K562 (cell line): ENCODE data around the gene PRR7. TPM values are rescaled to one million over a fixed set of nuclear protein-coding genes. Genes with fewer than 3 reads are reported as not detected.

Experiments used
- MCM7 ChIP-seq, 2 experiments: fragments of 450-650 bp; IDR thresholded peaks; 2 replicates each; pipeline ENCODE4 v1.6.1; 2016 to 2018
- MTA3 ChIP-seq: fragments of 450-650 bp; formaldehyde crosslinking; IDR thresholded peaks from 2 replicates; pipeline ENCODE4 v1.6.1; 2017; ENCODE audit warnings: mild to moderate bottlenecking, borderline replicate concordance
- MYC ChIP-seq, 2 experiments: fragments of 250-450 bp in 1 of 2; sonication (Bioruptor Pico) in 1 of 2; IDR thresholded peaks; 2 replicates each; pipeline versions ENCODE4 v1.5.1 to v1.6.1; 2012 to 2021; ENCODE audit warnings: low read depth in 2 of 2, borderline replicate concordance in 1 of 2, improper control_type of control experiment in 1 of 2, low read length in 1 of 2, mild to moderate bottlenecking in 1 of 2, moderate library complexity in 1 of 2
- NEUROD1 ChIP-seq: fragments of 150-350 bp; IDR thresholded peaks from 2 replicates; pipeline ENCODE4 v1.6.1; 2014; ENCODE audit warnings: borderline replicate concordance, low read length, low read depth; ENCODE audit not compliant: partially characterized antibody
- PHTF2 ChIP-seq: fragments of 250-450 bp; sonication (Bioruptor Pico); IDR thresholded peaks from 2 replicates; pipeline ENCODE4 v1.5.0; 2021; ENCODE audit warnings: mild to moderate bottlenecking
- PTRF ChIP-seq: fragments of 450-650 bp; IDR thresholded peaks from 2 replicates; pipeline ENCODE4 v1.6.1; 2016; ENCODE audit warnings: mild to moderate bottlenecking, missing genetic modification characterization, missing compliant biosample characterization
- SNIP1 ChIP-seq: fragments of 450-650 bp; IDR thresholded peaks from 2 replicates; pipeline ENCODE4 v1.7.1; 2017; ENCODE audit warnings: low read depth, mild to moderate bottlenecking
- ZFP30 ChIP-seq: fragments of 250-450 bp; sonication (Bioruptor Pico); IDR thresholded peaks from 2 replicates; pipeline ENCODE4 v1.8.0; 2022; ENCODE audit warnings: moderate library complexity, mild to moderate bottlenecking, inconsistent platforms, borderline replicate concordance
- ZNF239 ChIP-seq: fragments of 250-450 bp; sonication (Bioruptor Pico); IDR thresholded peaks from 2 replicates; pipeline ENCODE4 v1.4.0; 2020; ENCODE audit warnings: mild to moderate bottlenecking
- ZNF551 ChIP-seq: fragments of 250-450 bp; sonication (Bioruptor Pico); IDR thresholded peaks from 2 replicates; pipeline ENCODE4 v1.5.0; 2021; ENCODE audit warnings: mild to moderate bottlenecking, moderate library complexity
- ZNF584 ChIP-seq: fragments of 200-800 bp; sonication (Bioruptor generic); IDR thresholded peaks from 2 replicates; pipeline ENCODE4 v1.6.1; 2016; ENCODE audit warnings: low read depth, mild to moderate bottlenecking, missing genetic modification characterization, missing compliant biosample characterization
- polyA plus RNA-seq, 8 experiments: library from polyadenylated mRNA; depleted of rRNA in 4 of 8; stranded (reverse) in 5 of 8; unstranded in 3 of 8; fragments of >200 nt; fragmentation: Nextera tagmentation in 2 of 8; fragmentation: Illumina TruSeq in 1 of 8; extraction: Ambion mirVana in 2 of 8; extraction: Trizol in 1 of 8; gene quantifications; 2 replicates each; pipeline versions ENCODE4 v1.2.1 to v1.2.3, GENCODE V29; 2011 to 2014; ENCODE audit warnings: inconsistent platforms in 1 of 8, missing spikeins in 1 of 8
- total RNA-seq, 7 experiments: library from RNA; depleted of rRNA in 6 of 7; stranded (reverse); fragments of >200 nt in 6 of 7; fragmentation: Illumina TruSeq in 2 of 7; extraction: Trizol in 2 of 7; gene quantifications; 2 replicates each; pipeline versions ENCODE4 v1.2.1 to v1.2.3, GENCODE V29; 2011 to 2021; ENCODE audit warnings: low replicate concordance in 1 of 7
- TF ChIP-seq, protein P1 (sequence below): fragments of 450-650 bp; IDR thresholded peaks from 2 replicates; pipeline ENCODE4 v1.6.1; 2018; ENCODE audit warnings: mild to moderate bottlenecking, low read depth; ENCODE audit not compliant: partially characterized antibody
- TF ChIP-seq, protein P2 (sequence below): sonication (generic); formaldehyde crosslinking; IDR thresholded peaks from 2 replicates; pipeline ENCODE4 v1.8.0; 2023; ENCODE audit warnings: mild to moderate bottlenecking, missing genetic modification reagents
- TF ChIP-seq, protein P3 (sequence below): IDR thresholded peaks from 3 replicates; pipeline ENCODE4 v1.6.1; 2011; ENCODE audit warnings: borderline replicate concordance, mild to moderate bottlenecking; ENCODE audit not compliant: insufficient read length, insufficient read depth
- TF ChIP-seq, protein P4 (sequence below): fragments of 450-650 bp; formaldehyde crosslinking; IDR thresholded peaks from 2 replicates; pipeline ENCODE4 v1.4.0; 2020; ENCODE audit warnings: mild to moderate bottlenecking, mixed read lengths
- TF ChIP-seq, protein P5 (sequence below): fragments of 250-450 bp; sonication (Bioruptor Pico); IDR thresholded peaks from 2 replicates; pipeline ENCODE4 v1.5.0; 2020; ENCODE audit warnings: mild to moderate bottlenecking, borderline replicate concordance

Gene PRR7
- total and polyA plus RNA-seq, 9 of the 15 experiments (the other 6 are each of a cell fraction or from before 2014, with no cell fraction given): 0.80 to 11.3 (median 10.4) TPM; not detected in 4

DNA sequence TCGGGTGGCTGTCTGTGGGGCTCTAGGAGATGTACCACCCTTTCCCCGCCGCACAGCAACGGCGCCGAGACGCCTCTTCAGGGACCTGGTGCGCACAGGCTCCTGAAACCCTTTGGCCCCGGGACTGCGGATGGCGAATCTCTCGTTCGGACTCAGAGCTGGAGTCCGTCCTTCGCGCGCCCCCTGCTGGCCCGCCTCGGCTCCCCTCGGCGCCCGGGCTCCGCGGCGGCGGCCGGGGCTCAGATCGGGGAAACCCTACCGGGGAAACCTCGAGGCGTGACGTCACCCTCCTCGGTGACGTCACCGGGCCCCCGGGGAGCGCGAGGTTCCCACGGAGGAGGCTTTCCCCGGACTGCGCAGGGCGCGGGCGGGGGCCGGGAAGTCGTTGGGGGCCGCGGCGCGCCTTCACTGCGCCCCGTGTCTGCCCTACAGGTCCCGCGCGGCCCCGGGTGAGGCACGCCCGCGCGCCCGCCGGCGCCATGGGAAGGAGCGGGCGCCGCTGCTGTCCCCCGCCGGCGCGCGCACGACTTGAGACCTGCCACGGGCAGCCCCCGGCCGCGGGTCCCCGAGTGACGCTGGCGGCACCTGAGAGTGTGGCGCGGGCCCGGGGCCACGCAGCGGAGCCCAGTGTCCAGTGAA, 7.9 kb downstream of the PRR7 start (continued):
- TF ChIP-seq ZNF551 (CRISPR knock-in tag): no peak
- no peak for TF ChIP-seq PTRF (tag)
- TF ChIP-seq ZNF584: no peak
- TF ChIP-seq MCM7 (IDR thresholded peaks at IDR 0.05): no peak
- TF ChIP-seq, protein P1, sequence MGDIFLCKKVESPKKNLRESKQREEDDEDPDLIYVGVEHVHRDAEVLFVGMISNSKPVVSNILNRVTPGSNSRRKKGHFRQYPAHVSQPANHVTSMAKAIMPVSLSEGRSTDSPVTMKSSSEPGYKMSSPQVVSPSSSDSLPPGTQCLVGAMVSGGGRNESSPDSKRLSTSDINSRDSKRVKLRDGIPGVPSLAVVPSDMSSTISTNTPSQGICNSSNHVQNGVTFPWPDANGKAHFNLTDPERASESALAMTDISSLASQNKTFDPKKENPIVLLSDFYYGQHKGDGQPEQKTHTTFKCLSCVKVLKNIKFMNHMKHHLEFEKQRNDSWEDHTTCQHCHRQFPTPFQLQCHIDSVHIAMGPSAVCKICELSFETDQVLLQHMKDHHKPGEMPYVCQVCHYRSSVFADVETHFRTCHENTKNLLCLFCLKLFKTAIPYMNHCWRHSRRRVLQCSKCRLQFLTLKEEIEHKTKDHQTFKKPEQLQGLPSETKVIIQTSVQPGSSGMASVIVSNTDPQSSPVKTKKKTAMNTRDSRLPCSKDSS: no peak
- TF ChIP-seq NEUROD1: peak; percentile 23
- TF ChIP-seq, protein P2, sequence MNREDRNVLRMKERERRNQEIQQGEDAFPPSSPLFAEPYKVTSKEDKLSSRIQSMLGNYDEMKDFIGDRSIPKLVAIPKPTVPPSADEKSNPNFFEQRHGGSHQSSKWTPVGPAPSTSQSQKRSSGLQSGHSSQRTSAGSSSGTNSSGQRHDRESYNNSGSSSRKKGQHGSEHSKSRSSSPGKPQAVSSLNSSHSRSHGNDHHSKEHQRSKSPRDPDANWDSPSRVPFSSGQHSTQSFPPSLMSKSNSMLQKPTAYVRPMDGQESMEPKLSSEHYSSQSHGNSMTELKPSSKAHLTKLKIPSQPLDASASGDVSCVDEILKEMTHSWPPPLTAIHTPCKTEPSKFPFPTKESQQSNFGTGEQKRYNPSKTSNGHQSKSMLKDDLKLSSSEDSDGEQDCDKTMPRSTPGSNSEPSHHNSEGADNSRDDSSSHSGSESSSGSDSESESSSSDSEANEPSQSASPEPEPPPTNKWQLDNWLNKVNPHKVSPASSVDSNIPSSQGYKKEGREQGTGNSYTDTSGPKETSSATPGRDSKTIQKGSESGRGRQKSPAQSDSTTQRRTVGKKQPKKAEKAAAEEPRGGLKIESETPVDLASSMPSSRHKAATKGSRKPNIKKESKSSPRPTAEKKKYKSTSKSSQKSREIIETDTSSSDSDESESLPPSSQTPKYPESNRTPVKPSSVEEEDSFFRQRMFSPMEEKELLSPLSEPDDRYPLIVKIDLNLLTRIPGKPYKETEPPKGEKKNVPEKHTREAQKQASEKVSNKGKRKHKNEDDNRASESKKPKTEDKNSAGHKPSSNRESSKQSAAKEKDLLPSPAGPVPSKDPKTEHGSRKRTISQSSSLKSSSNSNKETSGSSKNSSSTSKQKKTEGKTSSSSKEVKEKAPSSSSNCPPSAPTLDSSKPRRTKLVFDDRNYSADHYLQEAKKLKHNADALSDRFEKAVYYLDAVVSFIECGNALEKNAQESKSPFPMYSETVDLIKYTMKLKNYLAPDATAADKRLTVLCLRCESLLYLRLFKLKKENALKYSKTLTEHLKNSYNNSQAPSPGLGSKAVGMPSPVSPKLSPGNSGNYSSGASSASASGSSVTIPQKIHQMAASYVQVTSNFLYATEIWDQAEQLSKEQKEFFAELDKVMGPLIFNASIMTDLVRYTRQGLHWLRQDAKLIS (CRISPR knock-in tag): peak; percentile 69; the same call in 1 of the 2 replicates
- TF ChIP-seq ZNF239 (CRISPR knock-in tag): no peak
- TF ChIP-seq, protein P3, sequence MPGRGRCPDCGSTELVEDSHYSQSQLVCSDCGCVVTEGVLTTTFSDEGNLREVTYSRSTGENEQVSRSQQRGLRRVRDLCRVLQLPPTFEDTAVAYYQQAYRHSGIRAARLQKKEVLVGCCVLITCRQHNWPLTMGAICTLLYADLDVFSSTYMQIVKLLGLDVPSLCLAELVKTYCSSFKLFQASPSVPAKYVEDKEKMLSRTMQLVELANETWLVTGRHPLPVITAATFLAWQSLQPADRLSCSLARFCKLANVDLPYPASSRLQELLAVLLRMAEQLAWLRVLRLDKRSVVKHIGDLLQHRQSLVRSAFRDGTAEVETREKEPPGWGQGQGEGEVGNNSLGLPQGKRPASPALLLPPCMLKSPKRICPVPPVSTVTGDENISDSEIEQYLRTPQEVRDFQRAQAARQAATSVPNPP: no peak
- no peak for TF ChIP-seq PHTF2 (CRISPR knock-in tag)
- no peak; the same call in 1 of the 2 replicates for TF ChIP-seq MYC (IDR thresholded peaks at IDR 0.05; ENCODE audit: low read depth, low read length)
- no peak for TF ChIP-seq MYC (CRISPR knock-in tag; IDR thresholded peaks at IDR 0.05; ENCODE audit: borderline replicate concordance, low read depth)
- TF ChIP-seq MTA3: peak; percentile 84; the same call in 1 of the 2 replicates
- TF ChIP-seq, protein P4, sequence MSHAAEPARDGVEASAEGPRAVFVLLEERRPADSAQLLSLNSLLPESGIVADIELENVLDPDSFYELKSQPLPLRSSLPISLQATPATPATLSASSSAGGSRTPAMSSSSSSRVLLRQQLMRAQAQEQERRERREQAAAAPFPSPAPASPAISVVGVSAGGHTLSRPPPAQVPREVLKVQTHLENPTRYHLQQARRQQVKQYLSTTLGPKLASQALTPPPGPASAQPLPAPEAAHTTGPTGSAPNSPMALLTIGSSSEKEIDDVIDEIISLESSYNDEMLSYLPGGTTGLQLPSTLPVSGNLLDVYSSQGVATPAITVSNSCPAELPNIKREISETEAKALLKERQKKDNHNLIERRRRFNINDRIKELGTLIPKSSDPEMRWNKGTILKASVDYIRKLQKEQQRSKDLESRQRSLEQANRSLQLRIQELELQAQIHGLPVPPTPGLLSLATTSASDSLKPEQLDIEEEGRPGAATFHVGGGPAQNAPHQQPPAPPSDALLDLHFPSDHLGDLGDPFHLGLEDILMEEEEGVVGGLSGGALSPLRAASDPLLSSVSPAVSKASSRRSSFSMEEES (CRISPR knock-in tag): no peak
- no peak for TF ChIP-seq SNIP1
- TF ChIP-seq, protein P5, sequence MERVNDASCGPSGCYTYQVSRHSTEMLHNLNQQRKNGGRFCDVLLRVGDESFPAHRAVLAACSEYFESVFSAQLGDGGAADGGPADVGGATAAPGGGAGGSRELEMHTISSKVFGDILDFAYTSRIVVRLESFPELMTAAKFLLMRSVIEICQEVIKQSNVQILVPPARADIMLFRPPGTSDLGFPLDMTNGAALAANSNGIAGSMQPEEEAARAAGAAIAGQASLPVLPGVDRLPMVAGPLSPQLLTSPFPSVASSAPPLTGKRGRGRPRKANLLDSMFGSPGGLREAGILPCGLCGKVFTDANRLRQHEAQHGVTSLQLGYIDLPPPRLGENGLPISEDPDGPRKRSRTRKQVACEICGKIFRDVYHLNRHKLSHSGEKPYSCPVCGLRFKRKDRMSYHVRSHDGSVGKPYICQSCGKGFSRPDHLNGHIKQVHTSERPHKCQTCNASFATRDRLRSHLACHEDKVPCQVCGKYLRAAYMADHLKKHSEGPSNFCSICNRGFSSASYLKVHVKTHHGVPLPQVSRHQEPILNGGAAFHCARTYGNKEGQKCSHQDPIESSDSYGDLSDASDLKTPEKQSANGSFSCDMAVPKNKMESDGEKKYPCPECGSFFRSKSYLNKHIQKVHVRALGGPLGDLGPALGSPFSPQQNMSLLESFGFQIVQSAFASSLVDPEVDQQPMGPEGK (CRISPR knock-in tag): no peak
- TF ChIP-seq ZFP30 (CRISPR knock-in tag): no peak
